ENCODE measurements around the gene BCAP29.
A peak's percentile ranks its signal among the peaks of the same experiment; 100 is the strongest.

The BCAP29 gene

DNA sequence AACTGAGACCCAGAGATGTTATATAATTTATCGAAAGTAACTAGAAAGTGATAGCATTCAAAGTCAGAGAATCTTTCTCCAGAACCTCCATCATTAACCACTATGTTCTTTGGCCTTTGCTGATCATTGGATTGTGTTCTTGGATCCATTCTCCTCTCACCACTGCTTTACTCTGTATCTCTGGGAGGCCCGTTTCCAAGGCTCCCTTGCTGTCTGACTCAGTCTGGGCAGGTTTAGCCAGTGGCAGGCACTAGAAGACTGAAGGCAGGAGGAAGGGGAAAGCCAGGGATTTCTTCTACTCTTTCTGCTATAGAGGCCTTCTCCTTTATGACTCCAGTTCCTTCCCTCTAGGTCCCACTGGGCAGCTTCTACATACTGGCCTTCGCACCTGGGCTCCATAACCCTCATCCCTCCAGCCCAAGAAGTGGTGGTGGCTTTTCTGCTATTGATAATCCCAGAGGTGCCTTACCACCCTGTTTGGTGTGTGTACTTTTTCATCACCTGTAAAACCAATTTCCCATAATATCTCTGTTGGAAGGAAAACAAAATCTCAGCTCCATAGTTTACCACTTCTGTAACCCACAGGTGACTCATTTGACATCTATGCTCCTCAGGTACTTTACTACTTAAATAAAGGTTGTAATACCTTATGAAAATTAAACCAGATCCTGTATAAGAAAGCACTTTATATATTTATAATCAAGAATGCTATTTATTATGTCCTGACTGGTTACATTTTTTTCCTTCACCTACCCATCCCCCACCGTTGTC lies 36.0 kb downstream of the BCAP29 start:
- TF ChIP-seq, protein P1, sequence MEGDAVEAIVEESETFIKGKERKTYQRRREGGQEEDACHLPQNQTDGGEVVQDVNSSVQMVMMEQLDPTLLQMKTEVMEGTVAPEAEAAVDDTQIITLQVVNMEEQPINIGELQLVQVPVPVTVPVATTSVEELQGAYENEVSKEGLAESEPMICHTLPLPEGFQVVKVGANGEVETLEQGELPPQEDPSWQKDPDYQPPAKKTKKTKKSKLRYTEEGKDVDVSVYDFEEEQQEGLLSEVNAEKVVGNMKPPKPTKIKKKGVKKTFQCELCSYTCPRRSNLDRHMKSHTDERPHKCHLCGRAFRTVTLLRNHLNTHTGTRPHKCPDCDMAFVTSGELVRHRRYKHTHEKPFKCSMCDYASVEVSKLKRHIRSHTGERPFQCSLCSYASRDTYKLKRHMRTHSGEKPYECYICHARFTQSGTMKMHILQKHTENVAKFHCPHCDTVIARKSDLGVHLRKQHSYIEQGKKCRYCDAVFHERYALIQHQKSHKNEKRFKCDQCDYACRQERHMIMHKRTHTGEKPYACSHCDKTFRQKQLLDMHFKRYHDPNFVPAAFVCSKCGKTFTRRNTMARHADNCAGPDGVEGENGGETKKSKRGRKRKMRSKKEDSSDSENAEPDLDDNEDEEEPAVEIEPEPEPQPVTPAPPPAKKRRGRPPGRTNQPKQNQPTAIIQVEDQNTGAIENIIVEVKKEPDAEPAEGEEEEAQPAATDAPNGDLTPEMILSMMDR (IDR thresholded peaks at IDR 0.05; ENCODE audit: insufficient read depth, low read depth, low read length, missing control alignments) = no peak
- peak; percentile 52 for DNase-seq (ENCODE audit: low read depth)
- H3K4me3 ChIP-seq (ENCODE audit: low read length) = no peak overlapping the region

GRCh38 chr7:107622429-107622828 lies 42.4 kb downstream of the BCAP29 start:
- TF ChIP-seq, protein P1 (IDR thresholded peaks at IDR 0.05; ENCODE audit: insufficient read depth, low read depth, low read length, missing control alignments) = no peak
- DNase-seq (ENCODE audit: low read depth) = peak; percentile 74
- H3K4me3 ChIP-seq (ENCODE audit: low read length) = no peak overlapping the region

GRCh38 chr7:107622894-107623293 lies 42.8 kb downstream of the BCAP29 start:
- no peak overlapping the region for H3K4me3 ChIP-seq (ENCODE audit: low read length)
- TF ChIP-seq, protein P1 (IDR thresholded peaks at IDR 0.05; ENCODE audit: insufficient read depth, low read depth, low read length, missing control alignments) = no peak
- DNase-seq (ENCODE audit: low read depth) = no peak

DNA sequence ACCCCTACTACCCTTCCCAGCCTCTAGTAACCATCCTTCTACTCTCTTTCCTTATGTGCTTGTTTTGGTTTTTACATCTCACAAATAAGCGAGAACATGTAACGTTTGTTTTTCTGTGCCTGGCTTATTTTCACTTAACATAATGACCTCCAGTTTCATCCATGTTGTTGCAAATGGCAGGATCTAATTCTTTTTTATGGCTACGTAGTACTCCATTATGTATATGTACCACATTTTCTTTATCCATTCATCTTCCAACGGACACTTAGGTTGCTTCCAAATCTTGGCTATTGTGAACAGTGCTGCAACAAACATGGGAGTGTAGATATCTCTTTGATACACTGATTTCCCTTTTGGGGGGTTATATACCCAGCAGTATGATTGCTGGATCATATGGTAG lies 47.0 kb downstream of the BCAP29 start:
- no peak for DNase-seq (ENCODE audit: low read depth)
- TF ChIP-seq, protein P1 (IDR thresholded peaks at IDR 0.05; ENCODE audit: insufficient read depth, low read depth, low read length, missing control alignments) = no peak

GRCh38 chr7:107628461-107629064 lies 48.5 kb downstream of the BCAP29 start:
- DNase-seq (ENCODE audit: low read depth) = no peak
- H3K4me3 ChIP-seq (ENCODE audit: low read length) = no peak overlapping the region
- TF ChIP-seq, protein P1 (IDR thresholded peaks at IDR 0.05; ENCODE audit: insufficient read depth, low read depth, low read length, missing control alignments) = no peak

More for the DNA sequence above, 47.0 kb downstream of the BCAP29 start:
- H3K4me3 ChIP-seq (ENCODE audit: low read length) = no peak overlapping the region

GRCh38 chr7:107630342-107630741 lies 50.3 kb downstream of the BCAP29 start:
- TF ChIP-seq, protein P1 (IDR thresholded peaks at IDR 0.05; ENCODE audit: insufficient read depth, low read depth, low read length, missing control alignments) = no peak
- no peak overlapping the region for H3K4me3 ChIP-seq (ENCODE audit: low read length)
- DNase-seq (ENCODE audit: low read depth) = no peak
